Superior temporal gyrus (tissue), 1 donor: ENCODE results near the gene ANKRD33B.
A peak's percentile ranks its signal among the peaks of the same experiment; 100 is the strongest.

ENCODE experiments used
- DNase-seq: peaks from one replicate; pipeline ENCODE4 v3.0.0-alpha.2; 2016; ENCODE audit errors: extremely low spot score

ANKRD33B gene

GRCh38 chr5:10578293-10578665, 14.4 kb downstream of the ANKRD33B start:
- DNase-seq: no peak

DNA sequence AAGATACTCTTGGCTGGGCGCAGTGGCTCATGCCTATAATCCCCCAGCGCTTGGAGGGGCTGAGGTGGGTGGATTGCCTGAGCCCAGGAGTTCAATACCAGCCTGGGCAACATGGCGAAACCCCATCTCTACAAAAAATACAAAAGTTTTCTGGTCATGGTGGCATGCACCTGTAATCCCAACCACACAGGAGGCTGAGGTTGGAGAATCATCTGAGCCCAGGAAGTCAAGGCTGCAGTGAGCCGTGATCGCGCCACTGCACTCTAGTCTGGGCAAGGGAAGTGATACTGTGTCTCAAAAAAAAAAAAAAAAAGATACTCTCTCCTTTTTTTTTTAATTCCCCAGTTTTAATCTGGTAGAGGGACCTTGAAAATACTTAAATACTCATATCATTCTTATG, 15.0 kb downstream of the ANKRD33B start:
- DNase-seq: no peak

GRCh38 chr5:10579536-10580521, 16.0 kb downstream of the ANKRD33B start:
- DNase-seq: no peak

DNA sequence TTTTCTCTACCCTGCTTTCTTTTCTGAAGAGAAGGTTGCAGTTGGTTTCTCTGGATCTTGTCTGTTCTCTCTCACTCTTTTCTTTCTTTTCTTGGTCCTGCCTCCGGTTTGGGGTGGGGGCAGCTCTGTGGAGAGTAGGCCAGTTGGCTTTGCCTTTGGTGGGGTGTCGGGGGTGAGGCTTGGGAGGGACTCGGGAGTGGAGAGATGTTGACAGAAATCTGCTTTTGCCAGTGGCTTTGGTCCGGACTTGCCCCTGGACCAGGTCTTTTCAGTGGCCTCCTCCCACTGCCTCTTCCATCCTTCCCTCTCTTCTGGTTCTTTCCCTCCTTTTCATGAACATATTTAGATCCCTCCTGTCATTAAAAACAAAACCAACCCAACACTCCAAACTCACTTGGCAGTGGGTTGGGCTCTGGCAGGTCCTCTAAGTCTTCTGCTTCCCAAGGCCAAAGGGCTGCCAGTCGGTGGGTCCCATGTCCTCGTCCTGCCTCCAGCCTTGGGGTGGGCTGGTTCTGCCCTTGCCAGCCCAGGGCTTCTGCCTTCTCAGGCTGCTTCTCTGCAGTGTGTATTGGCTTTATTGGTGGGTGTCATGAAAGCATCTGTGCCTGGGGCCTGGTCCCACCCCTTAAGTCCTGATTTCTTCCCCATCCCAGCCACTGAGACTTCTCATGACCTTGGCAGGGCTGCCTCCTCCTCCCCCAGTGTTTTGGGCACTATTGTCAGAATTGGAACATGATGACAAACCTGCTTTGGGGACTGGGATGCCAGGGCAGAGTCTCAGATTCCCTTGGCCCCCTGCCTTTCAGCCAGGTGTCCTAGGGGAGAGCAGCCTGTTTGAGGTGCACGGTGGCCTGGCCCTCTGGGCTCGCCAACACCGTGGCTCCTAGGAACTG, 16.9 kb downstream of the ANKRD33B start:
- no peak for DNase-seq

DNA sequence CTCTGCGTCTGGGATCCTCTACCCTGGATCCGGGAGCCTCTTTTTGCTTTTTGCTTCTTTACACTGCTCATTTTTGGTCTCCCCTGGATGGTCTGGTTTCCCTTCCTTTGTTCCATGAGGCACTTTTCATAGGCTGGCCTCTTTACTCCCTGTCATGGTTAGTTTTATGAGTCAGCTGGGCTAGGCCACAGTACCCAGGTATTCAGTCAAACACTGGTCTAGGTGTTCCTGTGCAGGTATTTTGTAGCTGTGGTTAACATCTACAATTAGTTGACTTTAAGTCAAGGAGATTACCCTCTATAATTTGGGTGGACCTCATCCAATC, 17.5 kb downstream of the ANKRD33B start:
- DNase-seq: no peak

DNA sequence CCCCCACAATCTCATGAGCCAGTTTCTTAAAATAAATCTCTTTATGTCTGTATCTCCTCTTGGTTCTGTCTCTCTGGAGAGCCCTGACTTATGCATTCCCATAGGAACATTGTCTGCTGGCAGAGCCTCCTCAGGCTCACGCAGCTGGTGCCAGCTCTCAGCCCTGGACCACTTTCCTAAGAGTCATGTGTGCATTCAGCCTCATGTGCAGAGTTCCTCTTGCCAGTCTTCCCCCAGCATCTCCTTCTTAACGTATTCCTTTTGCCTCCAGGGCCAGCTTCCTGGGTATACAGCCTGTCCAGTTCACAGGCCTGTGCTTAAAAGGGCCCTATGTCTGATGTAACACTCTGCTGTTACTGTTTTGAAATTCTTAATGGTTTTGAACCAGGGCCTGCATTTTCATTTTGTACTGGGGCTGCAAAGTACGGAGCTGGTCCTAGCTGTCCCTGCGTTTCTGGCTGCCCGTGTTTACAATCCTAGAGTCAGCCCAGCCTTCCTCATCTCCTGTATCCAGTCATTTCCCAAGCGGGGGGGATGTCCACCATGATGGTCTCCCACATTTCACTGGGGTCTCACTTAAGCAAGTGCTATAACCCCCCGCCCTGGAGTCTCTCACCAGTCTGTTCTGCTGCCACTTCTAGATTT, 18.1 kb downstream of the ANKRD33B start:
- DNase-seq: peak; percentile 63

DNA sequence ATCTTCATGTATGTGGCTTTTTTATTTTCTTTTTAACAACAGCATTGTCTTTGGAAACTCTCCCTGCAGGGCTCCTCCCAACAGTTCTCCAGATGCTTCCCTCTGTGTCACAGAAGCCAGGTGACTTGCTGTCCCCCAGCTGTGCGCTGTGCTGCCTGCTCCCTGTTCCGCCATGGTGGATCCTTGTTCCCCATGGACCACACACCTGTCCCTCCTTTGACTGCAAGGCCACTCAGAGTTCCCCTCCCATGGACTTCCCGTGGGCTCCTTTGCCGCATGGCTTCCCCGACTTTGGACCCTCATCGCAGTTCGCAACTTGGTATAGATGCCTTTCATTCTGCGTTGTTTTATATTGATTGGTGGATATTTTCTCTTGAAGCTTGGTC, 18.6 kb downstream of the ANKRD33B start:
- no peak for DNase-seq

DNA sequence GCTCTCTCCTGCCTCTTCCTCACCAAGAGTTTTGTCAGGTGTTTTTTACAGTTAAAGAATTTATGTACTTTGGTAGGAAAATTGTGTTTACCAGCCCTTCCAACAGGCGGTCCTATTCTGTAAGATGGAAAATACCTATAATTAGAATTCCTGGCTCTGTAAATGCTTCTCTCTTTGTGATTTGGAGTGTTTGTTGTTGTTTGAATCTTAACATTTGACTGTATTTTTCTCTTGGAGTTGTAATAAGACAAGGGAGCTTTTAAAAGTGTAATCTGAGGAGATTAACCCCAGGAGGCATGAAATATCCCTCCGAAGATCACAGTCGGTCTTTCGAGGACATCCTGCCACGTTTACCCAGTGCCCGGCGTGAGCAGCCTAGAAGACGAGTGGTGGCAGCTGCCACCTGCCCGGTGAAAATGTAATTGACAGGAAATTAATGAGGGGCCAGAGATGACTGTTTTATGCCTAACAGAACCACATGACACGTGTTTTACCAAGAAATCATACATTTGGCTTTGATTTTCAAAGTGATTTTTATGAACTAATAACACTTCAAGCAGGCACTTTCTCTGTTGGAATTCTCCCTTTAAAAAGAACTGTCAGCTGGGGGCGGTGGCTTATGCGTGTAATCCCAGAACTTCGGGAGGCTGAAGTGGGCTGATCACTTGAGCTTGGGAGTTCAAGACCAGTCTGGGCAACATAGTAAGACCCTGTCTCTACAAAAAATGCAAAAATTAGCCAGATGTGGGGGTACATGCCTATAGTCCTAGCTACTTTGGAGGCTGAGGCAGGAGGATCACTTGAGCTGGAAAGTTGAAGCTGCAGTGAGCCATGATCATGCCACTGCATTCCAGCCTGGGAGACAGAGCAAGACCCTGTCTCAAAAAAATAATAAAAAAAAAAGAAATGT, 20.0 kb downstream of the ANKRD33B start:
- no peak for DNase-seq

GRCh38 chr5:10584714-10585517, 21.0 kb downstream of the ANKRD33B start:
- DNase-seq: no peak

DNA sequence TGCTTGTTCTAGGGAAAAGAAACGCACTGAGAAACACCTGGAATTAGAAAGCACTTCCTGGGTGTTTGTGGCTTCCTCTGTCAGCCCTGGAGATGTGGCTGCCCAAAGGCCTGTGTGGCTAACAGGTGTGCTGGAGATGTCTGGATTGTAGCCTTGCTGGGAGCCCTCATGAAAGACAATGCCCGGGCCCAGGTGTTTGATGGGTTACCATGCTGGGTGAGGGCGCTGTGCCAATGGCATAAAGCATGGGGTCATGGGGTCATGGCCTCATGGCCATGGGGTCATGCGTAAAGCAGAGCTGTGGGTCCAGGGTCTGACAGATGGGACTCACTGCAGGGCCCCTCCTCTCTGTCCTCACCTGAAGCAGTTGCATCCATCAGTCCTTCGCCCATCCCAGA, 21.6 kb downstream of the ANKRD33B start:
- DNase-seq: no peak

- DNase-seq: no peak
Measured at GRCh38 chr5:10586008-10586407, 22.1 kb downstream of the ANKRD33B start.

DNA sequence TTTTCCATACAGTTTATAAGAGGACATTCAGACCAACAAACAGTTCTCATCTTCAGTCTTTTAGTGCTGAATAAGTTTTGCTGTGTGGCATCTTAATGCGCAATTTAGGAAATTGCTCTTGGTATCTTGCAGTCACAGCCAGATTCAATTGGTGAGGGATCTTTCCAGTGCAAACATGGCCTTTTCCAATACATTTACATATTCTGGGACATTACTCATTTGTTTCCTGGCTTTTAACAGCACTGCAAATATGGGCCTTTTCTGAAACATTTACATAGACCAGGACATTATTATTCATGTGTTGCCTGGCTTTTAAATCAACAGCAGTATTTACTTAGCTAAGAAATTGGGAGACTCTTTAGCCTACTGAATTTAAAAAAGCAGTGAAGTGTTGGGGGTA, 22.7 kb downstream of the ANKRD33B start:
- DNase-seq: no peak

DNA sequence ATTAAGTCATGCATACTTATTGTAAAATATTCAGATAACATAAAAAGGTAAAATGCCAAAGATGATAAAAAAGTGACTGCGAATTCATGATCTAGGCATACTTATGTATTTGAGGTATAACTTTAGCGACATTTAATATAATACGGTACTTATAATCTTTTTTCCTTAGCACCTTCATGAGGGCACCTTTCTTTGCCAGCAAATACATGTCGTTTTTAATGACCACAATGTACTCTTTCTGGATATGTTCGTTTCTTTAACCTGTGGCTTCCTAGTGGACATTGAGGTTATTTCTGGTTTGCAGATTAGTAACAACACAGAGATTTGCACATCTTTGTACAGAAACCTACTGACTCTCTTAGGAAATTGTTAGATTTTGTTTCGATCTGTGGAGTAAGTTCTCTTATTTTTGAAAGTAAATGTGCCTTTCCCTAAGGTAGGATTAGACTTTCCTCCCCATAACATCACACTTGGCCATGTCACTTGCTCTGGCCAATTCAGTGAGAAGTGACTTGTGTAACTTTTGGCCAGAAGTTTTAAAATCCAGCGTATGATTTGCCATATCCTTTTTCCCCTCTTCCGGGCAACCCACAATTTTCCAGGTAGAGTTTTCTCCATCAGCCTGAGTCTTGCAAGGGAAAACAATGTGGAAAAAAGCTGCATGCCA, 24.4 kb downstream of the ANKRD33B start:
- DNase-seq: no peak

DNA sequence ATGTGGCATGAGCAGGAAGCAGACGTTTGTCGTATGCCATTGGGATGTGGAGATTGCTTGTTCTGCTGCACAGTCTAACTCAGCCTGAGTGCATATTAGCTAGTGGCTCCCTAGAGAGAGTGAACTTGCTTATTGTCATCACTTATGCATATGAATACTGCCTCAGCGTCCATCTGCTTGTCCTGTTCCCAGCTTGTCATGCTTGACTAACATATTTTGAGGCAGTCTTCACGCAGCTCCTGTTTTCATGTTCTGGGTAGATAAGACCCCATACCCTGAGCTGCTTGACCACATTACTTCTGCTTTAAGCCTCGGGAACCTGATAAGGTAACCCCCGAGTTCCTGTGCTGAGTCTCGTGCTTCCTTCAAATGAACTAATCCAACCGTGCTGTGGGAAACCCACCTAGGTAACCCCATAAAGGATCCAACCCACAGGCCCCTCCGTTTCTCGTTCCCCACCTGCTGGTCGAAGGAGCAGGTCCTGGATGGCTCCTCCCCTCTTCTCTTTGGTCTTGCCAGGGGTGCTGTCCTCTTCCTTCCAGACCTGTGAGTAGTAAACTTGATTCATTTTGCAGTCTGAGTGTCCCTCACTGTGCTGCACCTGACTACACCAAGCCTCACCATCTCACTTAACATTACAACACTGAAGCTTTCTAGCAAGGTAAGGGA, 25.0 kb downstream of the ANKRD33B start:
- DNase-seq: no peak

DNA sequence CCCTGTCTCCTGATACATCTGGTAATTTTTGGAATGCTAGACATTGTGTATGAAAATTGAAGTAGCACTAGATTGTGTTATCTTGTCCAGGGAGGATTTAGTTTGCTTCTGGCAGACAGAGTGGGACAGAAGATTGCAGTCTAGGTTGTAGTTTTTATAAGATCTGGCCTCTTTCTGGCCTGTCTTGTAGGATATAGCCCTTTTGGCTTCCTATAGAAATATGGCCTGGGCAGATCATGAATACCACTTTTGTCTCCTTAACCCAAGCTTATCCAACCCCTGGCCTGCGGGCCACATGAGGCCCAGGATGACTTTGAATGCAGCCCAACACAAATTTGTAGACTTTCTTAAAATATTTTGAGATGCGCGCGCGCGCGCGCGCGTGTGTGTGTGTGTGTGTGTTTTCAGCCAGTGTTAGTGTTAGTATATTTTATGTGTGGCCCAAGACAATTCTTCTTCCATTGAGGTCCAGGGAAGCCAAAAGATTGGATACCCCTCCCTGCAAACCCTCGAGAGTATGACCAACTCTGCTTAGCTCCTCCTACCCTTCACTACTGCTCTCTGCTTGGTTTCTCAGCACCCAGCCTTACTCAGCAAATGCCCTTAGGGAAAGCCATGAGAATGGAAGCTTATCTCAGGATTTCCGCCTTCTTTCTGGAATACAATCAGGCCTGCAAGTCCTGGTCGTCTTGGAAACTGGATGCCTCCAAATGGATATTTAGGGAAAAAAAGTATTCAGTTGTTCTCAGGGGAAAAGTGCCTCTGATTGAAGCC, 26.5 kb downstream of the ANKRD33B start:
- no peak for DNase-seq

GRCh38 chr5:10591159-10591558, 27.3 kb downstream of the ANKRD33B start:
- no peak for DNase-seq

DNA sequence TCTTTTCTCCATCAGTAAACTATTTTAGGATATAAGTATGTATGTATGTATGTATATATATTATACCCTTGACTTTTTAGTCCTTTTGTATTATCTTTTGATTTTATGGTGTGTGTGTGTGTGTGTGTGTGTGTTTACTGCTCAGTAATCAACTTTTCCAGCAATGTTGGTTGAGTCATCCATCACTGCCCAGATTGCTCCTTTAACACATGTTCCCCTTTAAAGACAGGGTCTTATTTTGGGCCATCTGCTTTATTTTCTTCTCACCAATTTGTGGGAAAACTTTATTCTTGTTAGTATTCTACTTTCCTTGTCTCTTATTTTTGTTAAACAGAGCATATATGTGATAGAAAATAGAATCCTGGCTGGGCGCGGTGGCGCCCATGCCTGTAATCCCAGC, 28.1 kb downstream of the ANKRD33B start:
- DNase-seq: no peak

GRCh38 chr5:10592601-10593000, 28.7 kb downstream of the ANKRD33B start:
- DNase-seq: no peak
